Stimulated activated CD4-positive, alpha-beta T cell treated with anti-CD3 and anti-CD28 coated beads, TNF-alpha, amount 100 ng/mL, for 1 hour (primary cell): ENCODE measurements around the gene MARCO.

Experiments
- DNase-seq, 3 donors: peaks; one replicate each; pipeline ENCODE4 v3.0.0-alpha.2; 2020; ENCODE audit warnings: low read depth in 3 of 3, low spot score in 1 of 3

The MARCO gene

DNA sequence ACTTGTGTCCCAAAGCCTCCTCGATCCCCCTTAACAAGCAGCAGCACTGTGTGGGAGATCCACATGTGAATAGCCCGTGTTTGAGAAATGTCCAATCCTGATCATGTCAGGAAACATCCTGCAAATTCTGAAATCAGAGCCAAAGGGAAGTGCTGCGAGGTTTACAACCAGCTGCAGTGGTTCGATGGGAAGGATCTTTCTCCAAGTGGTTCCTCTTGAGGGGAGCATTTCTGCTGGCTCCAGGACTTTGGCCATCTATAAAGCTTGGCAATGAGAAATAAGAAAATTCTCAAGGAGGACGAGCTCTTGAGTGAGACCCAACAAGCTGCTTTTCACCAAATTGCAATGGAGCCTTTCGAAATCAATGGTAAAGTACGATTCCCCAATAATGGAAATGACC lies at the start of gene MARCO:
Gene MARCO, plus strand, starts transcription at position 164 of the 400 bp plus-strand sequence. Its CDS starts 107 bp downstream, at position 271.
- DNase-seq = no peak

DNA sequence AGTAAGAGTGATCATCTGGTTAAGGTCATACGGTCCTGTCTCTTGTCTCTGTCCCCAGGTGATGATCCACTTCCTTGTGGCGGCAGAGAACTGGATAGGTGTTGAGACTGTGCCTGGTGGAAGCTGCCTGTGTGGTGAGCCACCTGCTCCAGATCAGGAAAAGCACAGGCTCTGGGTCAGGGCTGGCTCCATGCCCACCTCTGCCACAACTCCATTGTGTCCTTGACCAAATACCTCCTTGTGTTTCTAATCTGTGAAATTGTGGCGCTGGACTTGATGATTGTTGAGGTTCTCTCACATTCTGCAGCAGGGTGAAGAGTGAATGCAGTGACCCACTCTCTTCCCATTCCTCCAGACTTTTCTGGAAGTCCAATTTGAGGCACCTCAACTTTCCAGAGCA lies 48.9 kb upstream of the MARCO start:
- no peak for DNase-seq

DNA sequence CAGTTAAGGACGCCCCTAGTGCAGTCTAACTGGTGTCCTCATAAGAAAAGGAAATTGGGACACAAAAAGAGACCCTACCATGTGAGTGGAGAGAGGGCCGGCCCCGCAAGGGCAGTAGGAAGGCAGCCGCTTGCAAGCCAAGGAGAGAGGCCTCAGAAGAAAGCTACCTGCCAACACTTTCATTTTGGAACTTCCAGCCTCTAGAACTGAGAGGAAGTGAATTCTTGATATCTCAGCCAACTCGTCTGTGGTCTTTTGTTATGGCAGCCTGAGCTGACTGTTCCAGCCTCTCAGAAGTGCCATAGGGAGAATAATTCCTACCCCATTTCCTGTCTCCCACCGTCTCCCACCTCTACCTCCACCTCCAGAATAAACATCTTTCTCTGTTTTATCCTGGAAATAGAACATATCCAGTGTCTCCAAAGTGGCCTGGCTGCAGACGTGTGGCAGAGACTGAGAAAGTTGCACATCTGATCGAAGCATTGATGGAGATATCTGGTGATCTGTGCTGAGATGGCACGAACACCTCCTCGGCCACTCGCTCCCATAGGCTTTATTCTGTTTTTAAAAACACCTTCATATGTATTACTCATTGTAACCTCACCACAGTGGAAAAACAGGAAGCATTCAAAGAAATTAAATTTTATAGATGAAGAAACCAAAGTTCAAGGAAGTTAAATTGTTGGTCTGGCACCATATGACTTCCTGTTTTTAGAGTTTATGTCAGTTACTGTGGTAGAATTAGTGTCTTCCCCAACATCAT lies 39.5 kb upstream of the MARCO start:
- no peak for DNase-seq

DNA sequence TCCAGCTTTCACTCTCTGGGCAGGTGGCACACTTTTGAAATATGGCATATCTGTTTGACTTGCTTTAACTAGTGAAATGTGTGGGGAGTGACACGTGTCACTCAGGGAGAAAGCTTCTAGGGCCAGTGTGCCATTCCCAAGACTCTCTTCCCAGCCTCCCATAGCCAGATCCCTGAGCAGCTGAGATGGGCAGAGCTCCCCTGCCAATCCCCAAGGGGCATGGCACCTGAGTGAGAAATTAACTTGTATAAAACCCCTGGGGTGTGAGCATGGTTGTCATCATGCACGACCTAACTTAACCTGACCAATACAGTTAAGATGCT lies 39.0 kb upstream of the MARCO start:
- DNase-seq = no peak

- no peak for DNase-seq
Measured at GRCh38 chr2:118903551-118904479, 38.2 kb upstream of the MARCO start.

DNA sequence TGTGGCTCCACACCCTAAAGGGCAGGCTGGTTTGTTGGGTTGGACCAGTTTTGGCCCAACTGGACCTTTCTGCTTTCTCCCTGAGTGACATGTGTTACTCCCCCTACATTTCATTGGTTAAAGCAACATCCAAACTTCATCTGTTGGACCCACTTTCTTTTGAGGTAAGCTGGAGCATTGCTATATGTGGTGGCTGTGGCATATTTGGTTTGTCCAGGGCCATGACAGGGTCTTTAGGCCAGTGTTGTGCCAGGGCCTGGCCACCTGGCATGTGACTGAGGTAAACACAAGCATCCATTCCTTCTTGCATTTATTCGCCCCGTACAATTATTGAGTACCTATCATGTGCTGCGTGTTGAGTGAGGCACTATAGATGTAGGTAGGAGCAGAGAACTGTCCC lies 36.8 kb upstream of the MARCO start:
- DNase-seq = no peak

GRCh38 chr2:118906186-118906585 lies 35.8 kb upstream of the MARCO start:
- no peak for DNase-seq

DNA sequence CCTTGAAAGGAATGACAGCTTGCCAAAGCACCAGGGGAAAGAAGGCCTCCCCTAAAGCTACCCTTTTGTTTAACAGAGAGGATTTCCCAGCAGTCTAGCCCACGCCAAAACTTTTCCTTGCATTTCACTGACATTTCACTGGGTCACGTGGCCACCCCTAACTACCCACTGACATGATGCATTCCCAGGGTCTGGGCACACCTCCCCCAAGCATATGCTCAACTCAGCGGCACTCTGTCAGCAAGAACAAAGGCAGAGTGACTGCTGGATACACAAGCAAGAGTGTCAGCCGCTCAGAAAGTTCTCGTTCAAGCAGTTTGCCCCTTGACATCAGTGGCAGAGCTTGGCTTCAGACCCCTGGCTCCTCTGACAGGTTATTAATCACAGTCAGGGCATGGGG lies 34.2 kb upstream of the MARCO start:
- DNase-seq = no peak

- DNase-seq = no peak
Measured at GRCh38 chr2:118909191-118909590, 32.8 kb upstream of the MARCO start.

GRCh38 chr2:118911166-118911856 lies 30.7 kb upstream of the MARCO start:
- DNase-seq = no peak

DNA sequence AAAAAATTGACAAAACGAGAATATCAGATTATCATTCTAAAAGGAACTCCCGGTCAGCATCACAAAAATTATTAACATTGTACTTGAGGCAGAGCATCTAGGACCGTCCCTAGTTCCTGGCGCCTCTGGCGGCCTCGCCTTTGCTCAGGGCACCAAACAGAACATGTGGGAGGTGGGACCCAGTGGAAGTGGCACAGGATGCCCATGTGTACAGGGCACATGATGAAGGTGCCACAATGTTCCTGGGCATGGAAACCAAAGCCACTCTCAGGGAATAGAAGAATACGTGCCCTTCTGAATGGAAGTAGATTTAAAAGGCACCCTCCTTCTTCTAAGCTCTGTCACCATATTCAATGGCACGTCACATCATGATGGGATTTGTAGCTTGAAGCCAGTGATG lies 30.1 kb upstream of the MARCO start:
- DNase-seq = no peak

DNA sequence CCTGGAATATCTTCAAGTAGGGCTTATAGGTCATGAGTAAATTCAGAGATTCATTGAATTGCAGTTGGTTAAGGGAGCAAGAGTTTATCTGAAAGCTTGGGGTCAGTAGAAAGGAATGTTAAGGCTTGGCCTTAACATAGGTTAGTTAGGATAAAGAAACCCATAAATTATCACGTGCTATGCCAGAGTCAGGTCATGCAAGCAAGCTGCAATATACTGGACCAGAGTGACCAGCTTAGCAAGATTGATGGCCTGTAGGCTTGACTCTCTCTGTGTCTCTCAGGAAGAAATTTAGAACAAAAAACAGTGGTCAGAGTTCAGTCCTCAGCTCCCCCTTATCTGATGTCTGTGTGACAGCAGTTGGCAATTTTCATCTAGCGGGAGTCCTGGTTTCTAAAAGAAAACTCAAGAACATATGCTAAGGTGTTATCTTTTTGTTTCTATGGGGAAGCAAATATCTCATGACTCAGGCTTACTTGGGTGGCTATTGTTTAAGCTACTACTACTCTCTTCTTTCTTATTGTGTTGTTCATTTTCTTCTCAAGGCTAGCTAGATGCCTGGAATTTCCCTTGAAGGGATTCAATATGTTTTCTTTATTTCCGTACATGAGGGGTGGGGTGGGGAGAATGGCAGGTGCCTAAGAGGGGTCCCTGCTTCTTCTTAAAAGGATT lies 28.7 kb upstream of the MARCO start:
- DNase-seq = no peak

- no peak for DNase-seq
Measured at GRCh38 chr2:118913803-118914645, 28.0 kb upstream of the MARCO start.

DNA sequence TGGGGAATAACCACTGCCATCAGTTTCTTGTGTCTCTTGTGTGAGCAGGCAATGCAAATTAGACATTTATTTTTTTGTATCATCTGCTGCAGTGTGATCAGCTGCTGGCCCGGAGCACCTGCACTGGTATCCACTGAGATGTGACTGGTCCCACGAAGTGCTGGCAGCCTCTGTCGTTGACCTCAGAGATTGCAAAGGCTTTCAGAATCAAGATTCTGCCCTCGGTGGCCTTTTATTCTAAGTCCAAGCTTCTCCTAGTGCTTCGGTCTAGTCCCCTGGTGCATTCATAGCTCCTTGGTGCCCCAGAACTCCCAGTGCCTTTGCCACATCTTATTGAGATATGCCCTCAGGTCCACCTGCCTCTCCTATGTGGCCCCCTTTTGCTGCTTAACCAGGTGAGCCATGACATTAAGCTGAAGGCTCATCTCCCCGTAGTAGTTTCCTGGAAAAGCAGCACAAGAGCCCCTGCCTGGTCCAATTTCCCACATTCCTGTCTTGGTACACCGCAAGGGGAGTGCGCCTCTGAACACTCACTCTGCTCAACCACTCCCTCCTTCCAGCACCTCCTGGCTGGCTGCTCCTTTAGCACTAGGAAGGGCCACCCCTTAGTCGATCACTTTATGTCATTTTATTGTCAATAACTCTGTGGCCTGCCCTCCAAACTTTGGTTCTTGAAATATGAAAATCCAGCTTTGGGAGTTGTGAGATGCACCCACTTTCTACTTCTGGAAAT lies 27.1 kb upstream of the MARCO start:
- no peak for DNase-seq

DNA sequence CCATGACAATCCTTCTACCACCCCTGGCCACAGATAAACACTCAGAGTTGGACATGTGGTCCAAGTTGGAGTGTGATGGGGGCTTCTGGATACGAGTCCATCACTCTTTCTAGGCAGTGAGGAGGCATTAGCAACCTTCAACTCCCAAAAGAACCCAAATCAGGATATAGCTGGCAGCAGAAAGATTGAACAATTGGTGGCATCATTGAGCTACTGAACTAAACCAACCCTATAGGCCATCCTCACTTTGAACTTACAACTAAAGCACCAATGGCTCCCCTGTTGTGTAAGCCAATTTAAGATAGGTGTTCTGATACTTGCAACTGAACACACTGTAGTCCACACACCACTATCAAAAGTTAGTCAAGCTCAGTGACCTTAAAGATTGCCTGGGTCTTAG lies 24.0 kb upstream of the MARCO start:
- no peak for DNase-seq

DNA sequence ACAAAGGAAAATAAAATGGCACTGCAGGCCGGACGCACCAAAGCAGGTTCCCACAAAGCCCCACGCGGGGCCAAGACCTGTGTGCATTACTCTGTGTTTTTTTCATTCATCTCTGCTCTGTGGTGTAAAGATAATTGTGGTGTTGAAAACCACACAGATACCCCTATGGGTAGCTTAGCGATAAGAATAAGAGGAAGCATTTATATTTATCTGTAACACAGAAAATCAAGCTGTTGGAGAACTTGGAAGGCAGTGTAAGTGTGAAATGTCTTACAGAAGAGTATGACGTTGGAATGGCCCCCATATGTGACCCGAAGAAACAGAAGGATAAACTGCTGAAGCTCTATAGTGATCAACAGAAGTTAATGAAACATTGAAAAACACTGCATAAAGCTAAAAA lies 20.3 kb upstream of the MARCO start:
- no peak for DNase-seq

DNA sequence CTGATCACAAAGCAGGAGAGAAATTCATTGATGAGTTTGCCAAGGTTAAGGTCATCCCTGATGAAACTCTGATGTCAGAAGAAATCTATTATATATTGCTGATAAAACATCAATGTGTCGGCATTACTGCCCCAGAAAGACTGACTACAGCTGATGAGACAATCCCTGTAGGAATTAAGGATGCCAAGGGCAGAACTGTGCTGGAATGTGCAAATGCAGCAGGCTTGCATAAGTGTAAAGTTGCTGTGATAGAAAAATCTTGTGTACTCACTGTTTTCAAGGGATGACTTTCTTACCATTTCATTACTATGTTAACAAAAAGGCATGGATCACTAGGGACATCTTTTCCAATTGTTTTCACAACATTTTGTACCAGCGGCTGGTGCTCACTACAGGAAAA lies 19.7 kb upstream of the MARCO start:
- no peak for DNase-seq

GRCh38 chr2:118923371-118923770 lies 18.6 kb upstream of the MARCO start:
- no peak for DNase-seq

GRCh38 chr2:118925476-118925875 lies 16.5 kb upstream of the MARCO start:
- DNase-seq = no peak

DNA sequence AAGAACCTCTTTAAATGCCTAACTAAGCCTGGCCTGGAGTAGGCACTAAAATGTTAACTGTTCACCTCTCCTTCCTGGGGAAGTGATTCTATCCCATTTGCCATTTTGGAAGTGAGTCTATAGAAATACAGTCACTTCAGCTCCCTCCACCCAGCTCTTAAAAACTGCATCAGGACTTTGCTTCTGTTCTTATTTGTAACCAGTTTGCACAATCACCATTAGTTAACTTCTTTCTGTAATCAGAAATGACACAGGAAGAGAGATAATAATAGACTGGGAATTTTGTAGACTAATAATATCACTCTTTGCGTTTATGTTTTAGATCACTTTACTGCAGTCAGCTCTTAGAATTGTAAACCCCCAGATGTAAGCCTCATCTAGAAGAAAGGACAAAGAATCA lies 16.0 kb upstream of the MARCO start:
- no peak for DNase-seq
